ENCODE results near the gene FCHO2. TPM values are rescaled to one million over a fixed set of nuclear protein-coding genes. Genes with fewer than 3 reads are reported as not detected.

FCHO2 gene
- total and polyA plus RNA-seq, 2 donors (not counting 3 experiments of a cell fraction or from before 2014, with no cell fraction given), result 12.0 to 25.2 TPM

DNA sequence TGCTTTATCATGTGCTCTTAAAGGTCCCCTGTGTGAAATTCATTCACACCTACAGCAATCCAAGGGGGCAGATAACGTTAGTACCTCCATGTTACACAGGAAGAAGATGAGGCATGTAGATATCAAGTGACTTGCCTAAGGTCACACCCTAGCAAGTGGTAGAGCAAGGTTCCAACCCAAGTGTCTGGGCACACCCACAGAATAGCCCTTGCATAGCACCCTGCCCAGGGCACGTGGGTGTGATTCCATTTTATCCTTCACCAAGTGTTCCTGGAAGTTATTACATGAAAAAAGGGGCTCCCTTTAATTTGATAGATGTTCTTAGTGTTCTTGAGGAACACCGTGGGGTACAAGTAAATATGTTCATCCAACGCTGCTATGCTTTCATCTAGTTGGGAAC, 169.4 kb downstream of the FCHO2 start:
- DNase-seq (ENCODE audit: low read depth, low spot score), result no peak
- TF ChIP-seq POLR2AphosphoS5 (IDR thresholded peaks at IDR 0.05; ENCODE audit: insufficient read depth, low read depth, low read length) (no peak), FOS (IDR thresholded peaks at IDR 0.05; ENCODE audit: borderline replicate concordance, insufficient read depth, low read length) (no peak)
- dilution Hi-C loops (cut with MboI; ENCODE audit: extremely low pct_ligation_motif_present, low sequenced_read_pairs), result no loop called here

GRCh38 chr5:73126381-73126780, 170.5 kb downstream of the FCHO2 start:
- Histone ChIP-seq H3K4me3 (replicated peaks in 1 of 3; ENCODE audit: insufficient read depth in 1 of 3, low read depth in 1 of 3, low read length in 3 of 3) (no peak overlapping the region), H4K20me1 (replicated peaks; ENCODE audit: control insufficient read depth, extremely low read depth, insufficient read depth, low read length) (no peaks in the 10 kb centered on the region), H3K79me2 (ENCODE audit: control insufficient read depth, insufficient read depth, low read length) (peaks cover 9% of the 10 kb centered on the region), H3K36me3 (ENCODE audit: control insufficient read depth in 2 of 2, extremely low read depth in 1 of 2, insufficient read depth in 2 of 2, low read length in 2 of 2) (no peaks in the 10 kb centered on the region), H3K27me3 (ENCODE audit: control insufficient read depth in 2 of 2, insufficient read depth in 2 of 2, low read length in 2 of 2) (no peaks in the 10 kb centered on the region), H3K4me2 (ENCODE audit: insufficient read depth, low read length) (no peak overlapping the region), H3K9ac (replicated peaks; ENCODE audit: extremely low read depth, insufficient read depth, low read length) (no peak overlapping the region), H2AFZ (ENCODE audit: low read depth, low read length) (no peak overlapping the region), H3K27ac (ENCODE audit: insufficient read depth, low read depth, low read length) (no peak overlapping the region), H3K9me1 (replicated peaks; ENCODE audit: control insufficient read depth, extremely low read depth, insufficient read depth, low read length) (no peaks in the 10 kb centered on the region), H3K4me1 (ENCODE audit: control insufficient read depth, extremely low read depth, insufficient read depth, low read length) (peaks cover 21% of the 10 kb centered on the region), H3K9me3 (replicated peaks; ENCODE audit: control insufficient read depth, insufficient read depth, low read length) (no peaks in the 10 kb centered on the region)
- TF ChIP-seq GATA2 (IDR thresholded peaks at IDR 0.05; ENCODE audit: insufficient read depth, insufficient read length, low read depth, low read length) (no peak), FOS (IDR thresholded peaks at IDR 0.05; ENCODE audit: borderline replicate concordance, insufficient read depth, low read length) (no peak), EZH2 (IDR thresholded peaks at IDR 0.05; ENCODE audit: borderline replicate concordance, low read depth, low read length, severe bottlenecking) (no peak), POLR2AphosphoS5 (IDR thresholded peaks at IDR 0.05; ENCODE audit: insufficient read depth, low read depth, low read length) (no peak), CTCF (IDR thresholded peaks at IDR 0.05; ENCODE audit: extremely low read depth in 1 of 2, insufficient read depth in 1 of 2, low read depth in 1 of 2, low read length in 2 of 2) (no peak), POLR2A (IDR thresholded peaks at IDR 0.05; ENCODE audit: low read depth, low read length) (no peak), MYC (IDR thresholded peaks at IDR 0.05; ENCODE audit: low read depth, low read length) (no peak), JUN (IDR thresholded peaks at IDR 0.05; ENCODE audit: borderline replicate concordance, insufficient read depth, insufficient read length, low read depth) (no peak)
- TF ChIP-seq, protein P1, sequence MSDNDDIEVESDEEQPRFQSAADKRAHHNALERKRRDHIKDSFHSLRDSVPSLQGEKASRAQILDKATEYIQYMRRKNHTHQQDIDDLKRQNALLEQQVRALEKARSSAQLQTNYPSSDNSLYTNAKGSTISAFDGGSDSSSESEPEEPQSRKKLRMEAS (IDR thresholded peaks at IDR 0.05; ENCODE audit: insufficient read depth, insufficient read length), result no peak
- ChIA-PET POLR2A (no interaction called here), CTCF (interaction anchor here (0.9 to 1.0 kb wide), 3 partner anchors 26 to 45 kb away, joined by 3 read pairs; no protein-coding TSS in a partner anchor)
- no TSS peak for BruUV-seq (replicated peaks)
- no peak for FAIRE-seq
- DNase-seq (ENCODE audit: low read depth, low spot score), result no peak
- dilution Hi-C loops (cut with MboI; ENCODE audit: extremely low pct_ligation_motif_present, low sequenced_read_pairs) (no loop called here), intact Hi-C loops (cut with micrococcal nuclease) (no loop called here)

More for the DNA sequence above, 169.4 kb downstream of the FCHO2 start:
- Histone ChIP-seq H3K9me3 (replicated peaks; ENCODE audit: control insufficient read depth, insufficient read depth, low read length) (no peaks in the 10 kb centered on the region), H2AFZ (ENCODE audit: low read depth, low read length) (no peak overlapping the region), H3K4me2 (ENCODE audit: insufficient read depth, low read length) (no peak overlapping the region), H3K79me2 (ENCODE audit: control insufficient read depth, insufficient read depth, low read length) (peaks cover 15% of the 10 kb centered on the region), H4K20me1 (replicated peaks; ENCODE audit: control insufficient read depth, extremely low read depth, insufficient read depth, low read length) (no peaks in the 10 kb centered on the region), H3K27ac (ENCODE audit: insufficient read depth, low read depth, low read length) (no peak overlapping the region), H3K4me1 (ENCODE audit: control insufficient read depth, extremely low read depth, insufficient read depth, low read length) (peaks cover 28% of the 10 kb centered on the region), H3K27me3 (ENCODE audit: control insufficient read depth in 2 of 2, insufficient read depth in 2 of 2, low read length in 2 of 2) (no peaks in the 10 kb centered on the region), H3K4me3 (replicated peaks in 1 of 3; ENCODE audit: insufficient read depth in 1 of 3, low read depth in 1 of 3, low read length in 3 of 3) (no peak overlapping the region), H3K9me1 (replicated peaks; ENCODE audit: control insufficient read depth, extremely low read depth, insufficient read depth, low read length) (no peaks in the 10 kb centered on the region), H3K36me3 (ENCODE audit: control insufficient read depth in 2 of 2, extremely low read depth in 1 of 2, insufficient read depth in 2 of 2, low read length in 2 of 2) (no peaks in the 10 kb centered on the region), H3K9ac (replicated peaks; ENCODE audit: extremely low read depth, insufficient read depth, low read length) (no peak overlapping the region)
- BruUV-seq (replicated peaks), result no TSS peak
- ChIA-PET CTCF (interaction anchor here (1.6 kb wide), 1 partner anchor 76 kb away, joined by 3 read pairs; no protein-coding TSS in a partner anchor), POLR2A (no interaction called here)
- intact Hi-C loops (cut with micrococcal nuclease), result no loop called here
- no peak for FAIRE-seq
